CD4-positive, alpha-beta memory T cell (primary cell): ENCODE measurements around the gene TLE7. TPM values are rescaled to one million over a fixed set of nuclear protein-coding genes. Genes with fewer than 3 reads are reported as not detected.

ENCODE experiments used
- CTCF ChIA-PET: fragments of 350-600 bp; sonication (Branson Sonifier 250); formaldehyde crosslinking; loops from one replicate; lab custom pipeline; 2021; ENCODE audit warnings: inconsistent platforms; ENCODE audit not compliant: partially characterized antibody; lab: Charles Lee
- POLR2A ChIA-PET: fragments of 350-600 bp; sonication (Branson Sonifier 250); formaldehyde crosslinking; loops from one replicate; lab custom pipeline; 2021; ENCODE audit not compliant: partially characterized antibody; lab: Charles Lee
- DNase-seq, 5 donors: peaks; one replicate each; pipeline versions ENCODE4 v3.0.0 to v3.0.0-alpha.2; 2020 to 2022; ENCODE audit warnings: mixed read lengths in 1 of 5
- H3K27ac ChIP-seq: one replicate; pipeline ENCODE4 v1.7.0; 2013; ENCODE audit warnings: low read depth, low read length
- H3K27me3 ChIP-seq: 2 replicates; pipeline ENCODE4 v1.7.0; 2013; ENCODE audit warnings: mild to moderate bottlenecking, low read length, moderate library complexity; ENCODE audit not compliant: insufficient read depth
- H3K36me3 ChIP-seq: 2 replicates; pipeline ENCODE4 v1.7.0; 2013; ENCODE audit warnings: mild to moderate bottlenecking, low read length, moderate library complexity; ENCODE audit not compliant: insufficient read depth
- H3K4me1 ChIP-seq: 2 replicates; pipeline ENCODE4 v1.7.0; 2013; ENCODE audit warnings: mild to moderate bottlenecking, low read length, moderate library complexity; ENCODE audit not compliant: insufficient read depth
- H3K4me3 ChIP-seq, 2 donors: one replicate each; pipeline ENCODE4 v1.7.0; 2013; ENCODE audit warnings: low read length in 2 of 2, mild to moderate bottlenecking in 1 of 2
- H3K9me3 ChIP-seq, 2 donors: one replicate each; pipeline ENCODE4 v1.7.0; 2013; ENCODE audit warnings: low read length in 2 of 2, control low read depth in 1 of 2; ENCODE audit not compliant: control insufficient read depth in 1 of 2
- H3K27ac Mint-ChIP-seq, 7 donors: one replicate each; pipeline ENCODE4 v1.8.0; 2020 to 2021; ENCODE audit warnings: mixed read lengths in 7 of 7, mild to moderate bottlenecking in 6 of 7, inconsistent platforms in 3 of 7, moderate library complexity in 3 of 7
- H3K27me3 Mint-ChIP-seq, 2 donors: one replicate each; pipeline ENCODE4 v1.8.0; 2020 to 2021; ENCODE audit warnings: mixed read lengths in 2 of 2
- H3K36me3 Mint-ChIP-seq, 2 donors: one replicate each; pipeline ENCODE4 v1.8.0; 2020 to 2021; ENCODE audit warnings: mixed read lengths in 2 of 2, inconsistent platforms in 1 of 2, mild to moderate bottlenecking in 1 of 2
- H3K4me1 Mint-ChIP-seq, 4 donors: one replicate each; pipeline ENCODE4 v1.8.0; 2020 to 2021; ENCODE audit warnings: mixed read lengths in 4 of 4, mild to moderate bottlenecking in 1 of 4
- H3K4me3 Mint-ChIP-seq, 8 donors: one replicate each; pipeline ENCODE4 v1.8.0; 2020 to 2021; ENCODE audit warnings: mixed read lengths in 8 of 8, mild to moderate bottlenecking in 7 of 8, moderate library complexity in 6 of 8, inconsistent platforms in 3 of 8
- H3K9me3 Mint-ChIP-seq, 8 donors: one replicate each; pipeline ENCODE4 v1.8.0; 2020 to 2021; ENCODE audit warnings: mixed read lengths in 8 of 8, mild to moderate bottlenecking in 5 of 8, inconsistent platforms in 3 of 8, moderate library complexity in 1 of 8
- intact Hi-C: fragments of 100-400 bp; cut with micrococcal nuclease; formaldehyde crosslinking; loops from one replicate; pipeline ENCODE4 v1.15.1; 2023
- polyA plus RNA-seq, 2 donors: library from polyadenylated mRNA; unstranded; fragments of 300-500 nt; fragmentation: Illumina TruSeq; gene quantifications; one replicate each; pipeline ENCODE4 v1.2.3, GENCODE V29; 2021
- total RNA-seq, 2 experiments: library from RNA; stranded (reverse); gene quantifications; one replicate each; pipeline ENCODE4 v1.2.3, GENCODE V29; 2021

TLE7 gene
- total and polyA plus RNA-seq, 4 experiments from 2014 or later = not detected

DNA sequence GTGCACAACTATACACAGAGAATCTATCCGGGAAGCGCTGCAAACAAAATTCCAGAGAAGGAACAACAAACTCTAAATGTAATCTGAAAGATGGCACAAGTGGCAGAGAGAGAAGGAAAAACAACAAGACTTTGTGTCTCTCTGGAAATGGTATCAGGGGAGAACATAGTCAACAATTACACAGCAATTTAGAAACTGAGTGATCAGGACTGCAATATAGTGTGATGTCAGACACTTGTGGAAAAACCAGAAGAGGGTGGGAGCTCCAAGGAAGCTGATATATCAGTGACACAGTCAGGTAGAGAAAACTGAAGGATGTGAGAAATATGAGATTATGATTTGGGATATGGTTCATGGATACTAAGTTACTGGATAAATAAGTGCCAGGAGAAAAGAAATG is 39.1 kb upstream of the TLE7 start:
- H3K27ac ChIP-seq = no peak overlapping the region
- intact Hi-C loops = loop anchor here (5.0 kb wide), 1 partner anchor 526 kb away; the partner anchor contains the start of gene DHODH
- CTCF ChIA-PET = interaction anchor here (2.3 kb wide), 1 partner anchor 130 kb away, joined by 8 read pairs; no protein-coding TSS in a partner anchor
- Mint-ChIP-seq H3K4me3 (no peak overlapping the region), H3K27ac (peak overlapping the region in 3 of 7 donors; percentile 6 to 76 (median 60)), H3K4me1 (peaks cover 14 to 20% (median 17%) of the 10 kb centered on the region in 4 donors), H3K9me3 (peaks cover 0 to 2% (median 0%) of the 10 kb centered on the region in 8 donors), H3K27me3 (no peaks in the 10 kb centered on the region), H3K36me3 (peaks cover 27 to 39% of the 10 kb centered on the region in 2 donors)
- POLR2A ChIA-PET = no interaction called here
- DNase-seq = no peak
- no peak overlapping the region for H3K4me3 ChIP-seq
- peaks cover 10% of the 10 kb centered on the region for H3K4me1 ChIP-seq
- H3K9me3 ChIP-seq = no peaks in the 10 kb centered on the region
- H3K27me3 ChIP-seq = no peaks in the 10 kb centered on the region
- no peaks in the 10 kb centered on the region for H3K36me3 ChIP-seq

- ChIA-PET POLR2A (no interaction called here), CTCF (interaction anchor here (1.0 to 2.3 kb wide), 2 partner anchors 18 to 132 kb away, joined by 3 to 8 read pairs; partner anchors contain the start of gene ZNF23)
- Mint-ChIP-seq H3K27ac (peak overlapping the region in 1 of 7 donors; percentile 45), H3K9me3 (peaks cover 0 to 2% (median 0%) of the 10 kb centered on the region in 8 donors), H3K4me3 (no peak overlapping the region), H3K36me3 (peaks cover 41 to 54% of the 10 kb centered on the region in 2 donors), H3K27me3 (no peaks in the 10 kb centered on the region), H3K4me1 (peaks cover 7 to 12% (median 10%) of the 10 kb centered on the region in 4 donors)
- DNase-seq = no peak
- Histone ChIP-seq H3K4me1 (peaks cover 7% of the 10 kb centered on the region), H3K27ac (no peak overlapping the region), H3K27me3 (no peaks in the 10 kb centered on the region), H3K36me3 (no peaks in the 10 kb centered on the region), H3K4me3 (no peak overlapping the region), H3K9me3 (no peaks in the 10 kb centered on the region)
- intact Hi-C loops = no loop called here
Observed at GRCh38 chr16:71479420-71479819, 37.6 kb upstream of the TLE7 start.

- no peak overlapping the region for H3K4me3 ChIP-seq
- peak overlapping the region in 1 of 8 donors; percentile 41 for H3K4me3 Mint-ChIP-seq
- CTCF ChIA-PET = no interaction called here
Observed at GRCh38 chr16:71476457-71477124, 34.7 kb upstream of the TLE7 start.

DNA sequence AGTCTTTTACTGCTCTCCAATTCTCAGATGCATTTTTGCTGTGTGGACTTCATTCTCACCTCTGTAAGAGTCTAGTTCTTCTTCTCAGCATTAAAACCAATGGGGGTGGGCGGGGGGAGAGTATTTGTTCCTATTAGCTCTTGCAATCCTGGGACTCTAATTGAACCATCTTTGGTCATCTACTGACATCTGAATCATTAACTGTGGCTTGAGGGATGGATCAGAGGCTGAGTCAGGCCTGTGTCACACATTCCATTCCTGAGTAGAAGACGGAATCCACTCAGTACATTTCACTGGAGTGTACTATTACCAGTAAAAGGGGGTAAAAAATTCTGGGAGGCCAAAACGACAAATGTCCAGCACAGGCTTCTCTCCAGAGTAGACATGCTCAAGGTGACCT is 33.0 kb upstream of the TLE7 start:
- H3K9me3 ChIP-seq = no peaks in the 10 kb centered on the region
- CTCF ChIA-PET = no interaction called here
- intact Hi-C loops = no loop called here
- H3K4me3 Mint-ChIP-seq = no peak overlapping the region
- DNase-seq = no peak
- no peaks in the 10 kb centered on the region for H3K27me3 Mint-ChIP-seq
- H3K27me3 ChIP-seq = no peaks in the 10 kb centered on the region
- H3K4me3 ChIP-seq = no peak overlapping the region
- H3K4me1 Mint-ChIP-seq = peaks cover 0 to 2% (median 0%) of the 10 kb centered on the region in 4 donors
- H3K36me3 Mint-ChIP-seq = peaks cover 52 to 70% of the 10 kb centered on the region in 2 donors
- no peak overlapping the region for H3K27ac ChIP-seq
- H3K9me3 Mint-ChIP-seq = peaks cover 0 to 2% (median 0%) of the 10 kb centered on the region in 8 donors
- H3K36me3 ChIP-seq = no peaks in the 10 kb centered on the region
- H3K27ac Mint-ChIP-seq = peak overlapping the region in 1 of 7 donors; percentile 4
- POLR2A ChIA-PET = no interaction called here
- H3K4me1 ChIP-seq = no peaks in the 10 kb centered on the region

More at GRCh38 chr16:71476457-71477124, 34.7 kb upstream of the TLE7 start:
- POLR2A ChIA-PET = no interaction called here
- H3K27me3 Mint-ChIP-seq = no peaks in the 10 kb centered on the region
- H3K36me3 ChIP-seq = no peaks in the 10 kb centered on the region
- H3K27ac Mint-ChIP-seq = peak overlapping the region in 1 of 7 donors; percentile 32
- intact Hi-C loops = no loop called here
- H3K4me1 Mint-ChIP-seq = peaks cover 0 to 4% (median 1%) of the 10 kb centered on the region in 4 donors
- no peak for DNase-seq
- H3K27ac ChIP-seq = no peak overlapping the region
- H3K9me3 ChIP-seq = no peaks in the 10 kb centered on the region
- H3K36me3 Mint-ChIP-seq = peaks cover 51 to 72% of the 10 kb centered on the region in 2 donors
- H3K4me1 ChIP-seq = no peaks in the 10 kb centered on the region
- H3K9me3 Mint-ChIP-seq = peaks cover 0 to 2% (median 0%) of the 10 kb centered on the region in 8 donors
- H3K27me3 ChIP-seq = no peaks in the 10 kb centered on the region

- Mint-ChIP-seq H3K27ac (peak overlapping the region in 1 of 7 donors; percentile 62), H3K4me1 (peaks cover 0 to 2% (median 0%) of the 10 kb centered on the region in 4 donors), H3K4me3 (no peak overlapping the region), H3K9me3 (no peaks in the 10 kb centered on the region), H3K36me3 (peaks cover 49 to 74% of the 10 kb centered on the region in 2 donors), H3K27me3 (no peaks in the 10 kb centered on the region)
- Histone ChIP-seq H3K4me3 (no peak overlapping the region), H3K27ac (no peak overlapping the region), H3K27me3 (no peaks in the 10 kb centered on the region), H3K36me3 (no peaks in the 10 kb centered on the region), H3K4me1 (no peaks in the 10 kb centered on the region), H3K9me3 (no peaks in the 10 kb centered on the region)
- POLR2A ChIA-PET = no interaction called here
- intact Hi-C loops = no loop called here
- CTCF ChIA-PET = no interaction called here
- no peak for DNase-seq
Observed at GRCh38 chr16:71473891-71474290, 32.0 kb upstream of the TLE7 start.

- Mint-ChIP-seq H3K27me3 (no peaks in the 10 kb centered on the region), H3K27ac (no peak overlapping the region), H3K9me3 (no peaks in the 10 kb centered on the region), H3K4me1 (peaks cover 0 to 2% (median 0%) of the 10 kb centered on the region in 4 donors), H3K4me3 (no peak overlapping the region), H3K36me3 (peaks cover 43 to 67% of the 10 kb centered on the region in 2 donors)
- Histone ChIP-seq H3K36me3 (no peaks in the 10 kb centered on the region), H3K4me1 (no peaks in the 10 kb centered on the region), H3K9me3 (no peaks in the 10 kb centered on the region), H3K27ac (no peak overlapping the region), H3K27me3 (no peaks in the 10 kb centered on the region), H3K4me3 (no peak overlapping the region)
- POLR2A ChIA-PET = no interaction called here
- no peak for DNase-seq
- CTCF ChIA-PET = no interaction called here
- intact Hi-C loops = no loop called here
Observed at GRCh38 chr16:71472931-71473330, 31.1 kb upstream of the TLE7 start.

- H3K4me3 ChIP-seq = no peak overlapping the region
- no peaks in the 10 kb centered on the region for H3K27me3 ChIP-seq
- H3K27me3 Mint-ChIP-seq = no peaks in the 10 kb centered on the region
- H3K4me3 Mint-ChIP-seq = no peak overlapping the region
- no peaks in the 10 kb centered on the region for H3K4me1 Mint-ChIP-seq
- no peak overlapping the region for H3K27ac ChIP-seq
- H3K4me1 ChIP-seq = no peaks in the 10 kb centered on the region
- DNase-seq = no peak
- H3K9me3 Mint-ChIP-seq = no peaks in the 10 kb centered on the region
- H3K27ac Mint-ChIP-seq = no peak overlapping the region
- peaks cover 36 to 59% of the 10 kb centered on the region in 2 donors for H3K36me3 Mint-ChIP-seq
- no peaks in the 10 kb centered on the region for H3K9me3 ChIP-seq
- intact Hi-C loops = no loop called here
- no peaks in the 10 kb centered on the region for H3K36me3 ChIP-seq
- CTCF ChIA-PET = no interaction called here
- POLR2A ChIA-PET = no interaction called here
Observed at GRCh38 chr16:71472051-71472450, 30.2 kb upstream of the TLE7 start.
